Parathyroid adenoma (tissue), 2 donors: ENCODE results near the gene CTAG1B.
"Not testable (repeated sequence)": the region's sequence is repeated elsewhere in the genome, so short reads cannot be mapped to it uniquely, and the experiment has no call there.

Experiments
- H2AFZ ChIP-seq: fragments of 300-600 bp; sonication (generic); one replicate; pipeline ENCODE4 v1.7.0; 2017; ENCODE audit warnings: antibody characterized with exemption, mild to moderate bottlenecking
- H3K27ac ChIP-seq: fragments of 300-600 bp; sonication (generic); one replicate; pipeline ENCODE4 v1.7.0; 2017
- H3K27me3 ChIP-seq: fragments of 300-600 bp; sonication (generic); one replicate; pipeline ENCODE4 v1.7.0; 2017; ENCODE audit warnings: low read length; ENCODE audit not compliant: control insufficient read depth, insufficient read depth
- H3K36me3 ChIP-seq: fragments of 300-600 bp; sonication (generic); one replicate; pipeline ENCODE4 v1.7.0; 2017; ENCODE audit warnings: low read length; ENCODE audit not compliant: control insufficient read depth, insufficient read depth
- H3K4me1 ChIP-seq: fragments of 300-600 bp; sonication (generic); one replicate; pipeline ENCODE4 v1.7.0; 2017; ENCODE audit warnings: control low read depth
- H3K4me2 ChIP-seq: fragments of 300-600 bp; sonication (generic); one replicate; pipeline ENCODE4 v1.7.0; 2017; ENCODE audit warnings: low read length
- H3K4me3 ChIP-seq: fragments of 300-600 bp; sonication (generic); one replicate; pipeline ENCODE4 v1.7.0; 2017; ENCODE audit warnings: low read depth, low read length
- H3K79me2 ChIP-seq: fragments of 300-600 bp; sonication (generic); one replicate; pipeline ENCODE4 v1.7.0; 2017; ENCODE audit warnings: control low read depth
- H3K9ac ChIP-seq: fragments of 300-600 bp; sonication (generic); one replicate; pipeline ENCODE4 v1.7.0; 2017; ENCODE audit warnings: mild to moderate bottlenecking
- H3K9me3 ChIP-seq: fragments of 300-600 bp; sonication (generic); one replicate; pipeline ENCODE4 v1.7.0; 2017; ENCODE audit warnings: low read length; ENCODE audit not compliant: control insufficient read depth
- CTCF ChIP-seq: fragments of 300-600 bp; sonication (generic); IDR thresholded peaks from one replicate; pipeline ENCODE4 v1.7.0; 2017; ENCODE audit warnings: antibody characterized with exemption, mild to moderate bottlenecking
- donor health status: primary hyperparathyroidism.

Gene CTAG1B

GRCh38 chrX:154613586-154613985, 5.5 kb downstream of the CTAG1B start:
- not testable (repeated sequence) for H3K27me3 ChIP-seq, H3K27ac ChIP-seq

GRCh38 chrX:154611146-154611545, 7.9 kb downstream of the CTAG1B start:
- not testable (repeated sequence) for H3K9ac ChIP-seq, H3K36me3 ChIP-seq, H2AFZ ChIP-seq, H3K27me3 ChIP-seq, H3K79me2 ChIP-seq, H3K4me3 ChIP-seq, H3K4me1 ChIP-seq, H3K4me2 ChIP-seq, H3K27ac ChIP-seq, H3K9me3 ChIP-seq

More at GRCh38 chrX:154613586-154613985, 5.5 kb downstream of the CTAG1B start:
- H3K9me3 ChIP-seq, H3K36me3 ChIP-seq, H2AFZ ChIP-seq, H3K9ac ChIP-seq, H3K4me1 ChIP-seq, H3K79me2 ChIP-seq, H3K4me2 ChIP-seq, H3K4me3 ChIP-seq: not testable (repeated sequence)

GRCh38 chrX:154608823-154609222, 10.3 kb downstream of the CTAG1B start:
- H2AFZ ChIP-seq, H3K9ac ChIP-seq, H3K27ac ChIP-seq, H3K4me1 ChIP-seq, H3K27me3 ChIP-seq, H3K79me2 ChIP-seq, H3K36me3 ChIP-seq, H3K9me3 ChIP-seq, H3K4me2 ChIP-seq, H3K4me3 ChIP-seq: not testable (repeated sequence)

- H3K4me1 ChIP-seq, H2AFZ ChIP-seq, H3K36me3 ChIP-seq, H3K9me3 ChIP-seq, H3K4me3 ChIP-seq, H3K9ac ChIP-seq, H3K27me3 ChIP-seq, H3K27ac ChIP-seq, H3K79me2 ChIP-seq, H3K4me2 ChIP-seq: not testable (repeated sequence)
These were observed 11.1 kb downstream of the CTAG1B start for GRCh38 chrX:154607976-154608375.

GRCh38 chrX:154607370-154607769, 11.7 kb downstream of the CTAG1B start:
- no peak overlapping the region for H3K4me3 ChIP-seq
- no peaks in the 10 kb centered on the region for H3K4me1 ChIP-seq
- no peaks in the 10 kb centered on the region for H3K9me3 ChIP-seq
- no peaks in the 10 kb centered on the region for H3K27me3 ChIP-seq
- no peaks in the 10 kb centered on the region for H3K36me3 ChIP-seq
- no peaks in the 10 kb centered on the region for H3K79me2 ChIP-seq
- H3K9ac ChIP-seq: no peak overlapping the region
- H3K4me2 ChIP-seq: no peak overlapping the region
- H3K27ac ChIP-seq: no peak overlapping the region
- TF ChIP-seq CTCF: no peak
- no peak overlapping the region for H2AFZ ChIP-seq

- Histone ChIP-seq H3K9me3 (no peaks in the 10 kb centered on the region), H3K4me2 (no peak overlapping the region), H3K36me3 (no peaks in the 10 kb centered on the region), H2AFZ (no peak overlapping the region), H3K4me3 (no peak overlapping the region), H3K27ac (no peak overlapping the region), H3K27me3 (no peaks in the 10 kb centered on the region), H3K79me2 (no peaks in the 10 kb centered on the region), H3K4me1 (no peaks in the 10 kb centered on the region), H3K9ac (no peak overlapping the region)
- TF ChIP-seq CTCF: no peak
These were observed 13.5 kb downstream of the CTAG1B start for GRCh38 chrX:154605566-154605965.
